K562 (cell line): Measurements from ENCODE around the gene LBHD1. TPM values are rescaled to one million over a fixed set of nuclear protein-coding genes. Genes with fewer than 3 reads are reported as not detected.

Source experiments
- CHD2 ChIP-seq: IDR thresholded peaks from 2 replicates; pipeline ENCODE4 v1.6.1; 2011; ENCODE audit warnings: low read depth, low read length
- CTBP1 ChIP-seq: fragments of 450-650 bp; IDR thresholded peaks from 2 replicates; pipeline ENCODE4 v1.6.1; 2016; ENCODE audit warnings: borderline replicate concordance
- FOXJ2 ChIP-seq: fragments of 200-800 bp; sonication (Bioruptor generic); IDR thresholded peaks from 2 replicates; pipeline ENCODE4 v1.6.1; 2016; ENCODE audit warnings: missing genetic modification characterization, missing compliant biosample characterization
- HMBOX1 ChIP-seq: sonication (generic); IDR thresholded peaks from 2 replicates; pipeline ENCODE4 v1.6.1; 2016
- MAFK ChIP-seq: IDR thresholded peaks from 2 replicates; pipeline ENCODE4 v1.6.1; 2011; ENCODE audit warnings: low read length, improper control_type of control experiment
- USF1 ChIP-seq: sonication (generic); formaldehyde crosslinking; IDR thresholded peaks from 2 replicates; pipeline ENCODE4 v1.9.0; 2022; ENCODE audit warnings: mild to moderate bottlenecking, missing genetic modification reagents
- YY1 ChIP-seq, 3 experiments: IDR thresholded peaks; 2 replicates each; pipeline ENCODE4 v1.6.1; 2011; ENCODE audit warnings: low read length in 2 of 3, mild to moderate bottlenecking in 2 of 3, moderate library complexity in 2 of 3, borderline replicate concordance in 1 of 3, control low read depth in 1 of 3, low read depth in 1 of 3; ENCODE audit not compliant: insufficient read depth in 3 of 3, insufficient replicate concordance in 2 of 3, control insufficient read depth in 1 of 3, insufficient read length in 1 of 3; ENCODE audit errors: extremely low read depth in 1 of 3
- ZNF134 ChIP-seq: fragments of 250-450 bp; sonication (Bioruptor Pico); conservative IDR thresholded peaks from 2 replicates; pipeline ENCODE4 v1.4.0; 2020
- ZNF398 ChIP-seq: fragments of 250-450 bp; sonication (Bioruptor Pico); IDR thresholded peaks from 2 replicates; pipeline ENCODE4 v1.8.0; 2021; ENCODE audit warnings: moderate library complexity, mild to moderate bottlenecking, inconsistent platforms
- polyA plus RNA-seq, 8 experiments: library from polyadenylated mRNA; depleted of rRNA in 4 of 8; stranded (reverse) in 5 of 8; unstranded in 3 of 8; fragments of >200 nt; fragmentation: Nextera tagmentation in 2 of 8; fragmentation: Illumina TruSeq in 1 of 8; extraction: Ambion mirVana in 2 of 8; extraction: Trizol in 1 of 8; gene quantifications; 2 replicates each; pipeline versions ENCODE4 v1.2.1 to v1.2.3, GENCODE V29; 2011 to 2014; ENCODE audit warnings: inconsistent platforms in 1 of 8, missing spikeins in 1 of 8
- total RNA-seq, 7 experiments: library from RNA; depleted of rRNA in 6 of 7; stranded (reverse); fragments of >200 nt in 6 of 7; fragmentation: Illumina TruSeq in 2 of 7; extraction: Trizol in 2 of 7; gene quantifications; 2 replicates each; pipeline versions ENCODE4 v1.2.1 to v1.2.3, GENCODE V29; 2011 to 2021; ENCODE audit warnings: low replicate concordance in 1 of 7
- TF ChIP-seq, protein P1 (sequence below): IDR thresholded peaks from 2 replicates; pipeline ENCODE4 v1.6.1; 2011; ENCODE audit warnings: borderline replicate concordance, low read depth, mild to moderate bottlenecking, moderate library complexity, low read length; ENCODE audit not compliant: insufficient read depth, poor library complexity, severe bottlenecking
- TF ChIP-seq, protein P2 (sequence below): fragments of 250-450 bp; sonication (Bioruptor Pico); IDR thresholded peaks from 2 replicates; pipeline ENCODE4 v1.4.0; 2020

LBHD1 gene
- total and polyA plus RNA-seq, 9 of the 15 experiments (the other 6 are each of a cell fraction or from before 2014, with no cell fraction given) = 2.6 to 28.0 (median 12.5) TPM

- TF ChIP-seq, protein P1, sequence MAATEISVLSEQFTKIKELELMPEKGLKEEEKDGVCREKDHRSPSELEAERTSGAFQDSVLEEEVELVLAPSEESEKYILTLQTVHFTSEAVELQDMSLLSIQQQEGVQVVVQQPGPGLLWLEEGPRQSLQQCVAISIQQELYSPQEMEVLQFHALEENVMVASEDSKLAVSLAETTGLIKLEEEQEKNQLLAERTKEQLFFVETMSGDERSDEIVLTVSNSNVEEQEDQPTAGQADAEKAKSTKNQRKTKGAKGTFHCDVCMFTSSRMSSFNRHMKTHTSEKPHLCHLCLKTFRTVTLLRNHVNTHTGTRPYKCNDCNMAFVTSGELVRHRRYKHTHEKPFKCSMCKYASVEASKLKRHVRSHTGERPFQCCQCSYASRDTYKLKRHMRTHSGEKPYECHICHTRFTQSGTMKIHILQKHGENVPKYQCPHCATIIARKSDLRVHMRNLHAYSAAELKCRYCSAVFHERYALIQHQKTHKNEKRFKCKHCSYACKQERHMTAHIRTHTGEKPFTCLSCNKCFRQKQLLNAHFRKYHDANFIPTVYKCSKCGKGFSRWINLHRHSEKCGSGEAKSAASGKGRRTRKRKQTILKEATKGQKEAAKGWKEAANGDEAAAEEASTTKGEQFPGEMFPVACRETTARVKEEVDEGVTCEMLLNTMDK = peak; percentile 79
- TF ChIP-seq ZNF134 (CRISPR knock-in tag) (no peak), ZNF398 (no peak), USF1 (CRISPR knock-in tag) (0 out of 2 replicates have a peak, but pooled peaks have one; percentile 10), FOXJ2 (no peak), YY1 (IDR thresholded peaks at IDR 0.05; ENCODE audit: borderline replicate concordance in 1 of 3, control insufficient read depth in 1 of 3, extremely low read depth in 1 of 3, insufficient read depth in 3 of 3, insufficient read length in 1 of 3, insufficient replicate concordance in 2 of 3, low read depth in 1 of 3, low read length in 2 of 3) (peak in 1 of 3 experiments; percentile 9), CHD2 (no peak), CTBP1 (peak; percentile 21; the same call in 1 of the 2 replicates), HMBOX1 (no peak), MAFK (0 out of 2 replicates have a peak, but pooled peaks have one; percentile 6)
- TF ChIP-seq, protein P2, sequence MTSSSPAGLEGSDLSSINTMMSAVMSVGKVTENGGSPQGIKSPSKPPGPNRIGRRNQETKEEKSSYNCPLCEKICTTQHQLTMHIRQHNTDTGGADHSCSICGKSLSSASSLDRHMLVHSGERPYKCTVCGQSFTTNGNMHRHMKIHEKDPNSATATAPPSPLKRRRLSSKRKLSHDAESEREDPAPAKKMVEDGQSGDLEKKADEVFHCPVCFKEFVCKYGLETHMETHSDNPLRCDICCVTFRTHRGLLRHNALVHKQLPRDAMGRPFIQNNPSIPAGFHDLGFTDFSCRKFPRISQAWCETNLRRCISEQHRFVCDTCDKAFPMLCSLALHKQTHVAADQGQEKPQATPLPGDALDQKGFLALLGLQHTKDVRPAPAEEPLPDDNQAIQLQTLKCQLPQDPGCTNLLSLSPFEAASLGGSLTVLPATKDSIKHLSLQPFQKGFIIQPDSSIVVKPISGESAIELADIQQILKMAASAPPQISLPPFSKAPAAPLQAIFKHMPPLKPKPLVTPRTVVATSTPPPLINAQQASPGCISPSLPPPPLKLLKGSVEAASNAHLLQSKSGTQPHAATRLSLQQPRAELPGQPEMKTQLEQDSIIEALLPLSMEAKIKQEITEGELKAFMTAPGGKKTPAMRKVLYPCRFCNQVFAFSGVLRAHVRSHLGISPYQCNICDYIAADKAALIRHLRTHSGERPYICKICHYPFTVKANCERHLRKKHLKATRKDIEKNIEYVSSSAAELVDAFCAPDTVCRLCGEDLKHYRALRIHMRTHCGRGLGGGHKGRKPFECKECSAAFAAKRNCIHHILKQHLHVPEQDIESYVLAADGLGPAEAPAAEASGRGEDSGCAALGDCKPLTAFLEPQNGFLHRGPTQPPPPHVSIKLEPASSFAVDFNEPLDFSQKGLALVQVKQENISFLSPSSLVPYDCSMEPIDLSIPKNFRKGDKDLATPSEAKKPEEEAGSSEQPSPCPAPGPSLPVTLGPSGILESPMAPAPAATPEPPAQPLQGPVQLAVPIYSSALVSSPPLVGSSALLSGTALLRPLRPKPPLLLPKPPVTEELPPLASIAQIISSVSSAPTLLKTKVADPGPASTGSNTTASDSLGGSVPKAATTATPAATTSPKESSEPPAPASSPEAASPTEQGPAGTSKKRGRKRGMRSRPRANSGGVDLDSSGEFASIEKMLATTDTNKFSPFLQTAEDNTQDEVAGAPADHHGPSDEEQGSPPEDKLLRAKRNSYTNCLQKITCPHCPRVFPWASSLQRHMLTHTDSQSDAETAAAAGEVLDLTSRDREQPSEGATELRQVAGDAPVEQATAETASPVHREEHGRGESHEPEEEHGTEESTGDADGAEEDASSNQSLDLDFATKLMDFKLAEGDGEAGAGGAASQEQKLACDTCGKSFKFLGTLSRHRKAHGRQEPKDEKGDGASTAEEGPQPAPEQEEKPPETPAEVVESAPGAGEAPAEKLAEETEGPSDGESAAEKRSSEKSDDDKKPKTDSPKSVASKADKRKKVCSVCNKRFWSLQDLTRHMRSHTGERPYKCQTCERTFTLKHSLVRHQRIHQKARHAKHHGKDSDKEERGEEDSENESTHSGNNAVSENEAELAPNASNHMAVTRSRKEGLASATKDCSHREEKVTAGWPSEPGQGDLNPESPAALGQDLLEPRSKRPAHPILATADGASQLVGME (CRISPR knock-in tag) = no peak
Measured at GRCh38 chr11:62694455-62695167, 22.5 kb upstream of the LBHD1 start (continued).
